Dedifferentiated amniotic fluid mesenchymal stem cell (primary cell): ENCODE results near the gene METTL22.

Experiments
- DNase-seq: peaks from one replicate; pipeline ENCODE4 v3.0.0-alpha.2; 2016; ENCODE audit errors: extremely low spot score

The METTL22 gene

GRCh38 chr16:8667492-8667891 lies 46.0 kb downstream of the METTL22 start:
- no peak for DNase-seq

- DNase-seq = no peak
Observed at GRCh38 chr16:8668113-8668512, 46.6 kb downstream of the METTL22 start.

- DNase-seq = no peak
Observed at GRCh38 chr16:8669481-8669880, 48.0 kb downstream of the METTL22 start.

GRCh38 chr16:8670014-8670560 lies 48.6 kb downstream of the METTL22 start:
- DNase-seq = no peak

GRCh38 chr16:8673611-8674412 lies 52.3 kb downstream of the METTL22 start:
- DNase-seq = no peak

GRCh38 chr16:8674413-8675022 lies 53.0 kb downstream of the METTL22 start, which contains the start of gene ABAT:
Gene ABAT, plus strand, starts transcription at chr16:8674617. Its CDS starts 61,123 bp downstream, at chr16:8735740.
- peak; percentile 65 for DNase-seq

GRCh38 chr16:8675183-8676159 lies 54.0 kb downstream of the METTL22 start:
- DNase-seq = no peak

GRCh38 chr16:8676160-8676547 lies 54.7 kb downstream of the METTL22 start:
- DNase-seq = no peak

GRCh38 chr16:8676737-8677375 lies 55.4 kb downstream of the METTL22 start:
- no peak for DNase-seq

GRCh38 chr16:8677481-8677880 lies 56.0 kb downstream of the METTL22 start:
- DNase-seq = no peak

GRCh38 chr16:8678068-8678927 lies 56.8 kb downstream of the METTL22 start:
- DNase-seq = peak; percentile 19

GRCh38 chr16:8679151-8679550 lies 57.7 kb downstream of the METTL22 start:
- DNase-seq = no peak

- no peak for DNase-seq
Observed at GRCh38 chr16:8682551-8683259, 61.2 kb downstream of the METTL22 start.

GRCh38 chr16:8683640-8684039 lies 62.1 kb downstream of the METTL22 start:
- DNase-seq = no peak

GRCh38 chr16:8685617-8686016 lies 64.1 kb downstream of the METTL22 start:
- no peak for DNase-seq

- DNase-seq = no peak
Observed at GRCh38 chr16:8686031-8686621, 64.6 kb downstream of the METTL22 start.

GRCh38 chr16:8686879-8687278 lies 65.4 kb downstream of the METTL22 start:
- DNase-seq = no peak

GRCh38 chr16:8689686-8690085 lies 68.2 kb downstream of the METTL22 start:
- DNase-seq = no peak

- DNase-seq = no peak
Observed at GRCh38 chr16:8691728-8692127, 70.2 kb downstream of the METTL22 start.
